Measurements from ENCODE around the gene GNAZ.

DNA sequence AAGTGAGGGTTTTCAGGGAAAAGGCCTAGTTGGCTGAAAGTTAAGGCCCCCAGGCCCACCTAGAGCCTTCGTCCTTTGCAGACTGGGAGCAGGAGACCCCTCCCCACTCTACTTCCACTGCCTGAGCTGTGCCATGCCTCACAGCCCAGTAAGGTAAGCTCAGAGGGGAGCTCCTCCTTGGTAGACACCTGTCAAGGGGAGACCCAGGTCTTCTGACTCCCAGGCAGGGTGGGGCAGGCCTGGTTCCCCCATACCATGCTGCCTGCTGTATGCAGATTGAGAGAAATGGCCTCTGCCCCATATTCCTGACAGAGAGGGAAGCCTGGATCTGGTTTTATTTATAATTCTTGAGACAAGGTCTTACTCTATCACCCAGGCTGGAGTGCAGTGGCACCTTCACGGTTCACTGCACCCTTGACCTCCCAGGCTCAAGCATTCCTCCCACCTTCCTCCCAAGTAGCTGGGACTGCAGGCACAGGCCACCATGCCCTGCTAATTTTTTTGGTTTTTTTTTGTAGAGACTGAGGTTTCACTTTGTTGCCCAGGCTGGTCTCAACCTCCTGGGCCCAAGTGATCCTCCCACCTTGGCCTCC lies 75.7 kb downstream of the GNAZ start:
- TF ChIP-seq EZH2 (IDR thresholded peaks at IDR 0.05; ENCODE audit: insufficient read depth, poor library complexity, severe bottlenecking) = no peak
- no peak for TF ChIP-seq EZH2phosphoT487 (IDR thresholded peaks at IDR 0.05; ENCODE audit: insufficient read depth, low read depth)
